Measurements from ENCODE around the gene ARID4B.

- no peak for TF ChIP-seq TBX3 (IDR thresholded peaks at IDR 0.05; ENCODE audit: borderline replicate concordance)
- TF ChIP-seq ZKSCAN1 (IDR thresholded peaks at IDR 0.05; ENCODE audit: low read length), result no peak
- no peak for TF ChIP-seq ZSCAN29 (CRISPR knock-in tag; conservative IDR thresholded peaks at IDR 0.05)
- no peak for TF ChIP-seq SRF (IDR thresholded peaks at IDR 0.05; ENCODE audit: low read depth, low read length)
- TF ChIP-seq DR1 (CRISPR knock-in tag; IDR thresholded peaks at IDR 0.05), result no peak
- no peak for TF ChIP-seq SETDB1 (CRISPR knock-in tag; IDR thresholded peaks at IDR 0.05; ENCODE audit: borderline replicate concordance)
- TF ChIP-seq ZFX (CRISPR knock-in tag; IDR thresholded peaks at IDR 0.05; ENCODE audit: low read depth), result no peak
- TF ChIP-seq JUN (CRISPR knock-in tag; IDR thresholded peaks at IDR 0.05), result no peak
- no peak for TF ChIP-seq FOXA1 (IDR thresholded peaks at IDR 0.05)
- TF ChIP-seq FOXA1 (CRISPR knock-in tag; IDR thresholded peaks at IDR 0.05), result no peak
- TF ChIP-seq CTCF (CRISPR knock-in tag; IDR thresholded peaks at IDR 0.05), result no peak
- TF ChIP-seq, protein P1, sequence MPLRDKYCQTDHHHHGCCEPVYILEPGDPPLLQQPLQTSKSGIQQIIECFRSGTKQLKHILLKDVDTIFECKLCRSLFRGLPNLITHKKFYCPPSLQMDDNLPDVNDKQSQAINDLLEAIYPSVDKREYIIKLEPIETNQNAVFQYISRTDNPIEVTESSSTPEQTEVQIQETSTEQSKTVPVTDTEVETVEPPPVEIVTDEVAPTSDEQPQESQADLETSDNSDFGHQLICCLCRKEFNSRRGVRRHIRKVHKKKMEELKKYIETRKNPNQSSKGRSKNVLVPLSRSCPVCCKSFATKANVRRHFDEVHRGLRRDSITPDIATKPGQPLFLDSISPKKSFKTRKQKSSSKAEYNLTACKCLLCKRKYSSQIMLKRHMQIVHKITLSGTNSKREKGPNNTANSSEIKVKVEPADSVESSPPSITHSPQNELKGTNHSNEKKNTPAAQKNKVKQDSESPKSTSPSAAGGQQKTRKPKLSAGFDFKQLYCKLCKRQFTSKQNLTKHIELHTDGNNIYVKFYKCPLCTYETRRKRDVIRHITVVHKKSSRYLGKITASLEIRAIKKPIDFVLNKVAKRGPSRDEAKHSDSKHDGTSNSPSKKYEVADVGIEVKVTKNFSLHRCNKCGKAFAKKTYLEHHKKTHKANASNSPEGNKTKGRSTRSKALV (CRISPR knock-in tag; IDR thresholded peaks at IDR 0.05), result no peak
- no peak for TF ChIP-seq PRDM15 (CRISPR knock-in tag; IDR thresholded peaks at IDR 0.05)
- no peak for TF ChIP-seq ATF3 (CRISPR knock-in tag; IDR thresholded peaks at IDR 0.05)
Measured at GRCh38 chr1:235272851-235273250, 55.1 kb downstream of the ARID4B start.

All from HepG2 (cell line).